Colonic mucosa (tissue), 4 donors: ENCODE results near the gene TMEM54. TPM values are rescaled to one million over a fixed set of nuclear protein-coding genes. Genes with fewer than 3 reads are reported as not detected.

ENCODE experiments used
- DNase-seq: peaks from one replicate; pipeline ENCODE4 v3.0.0-alpha.2; 2020
- H3K27ac ChIP-seq: fragments of 200-600 bp; one replicate; pipeline ENCODE4 v1.8.0; 2021
- H3K27me3 ChIP-seq: fragments of 200-600 bp; one replicate; pipeline ENCODE4 v1.8.0; 2021
- H3K36me3 ChIP-seq: fragments of 200-600 bp; one replicate; pipeline ENCODE4 v1.8.0; 2021
- H3K4me1 ChIP-seq: fragments of 200-600 bp; one replicate; pipeline ENCODE4 v1.8.0; 2021; ENCODE audit warnings: mild to moderate bottlenecking
- H3K4me3 ChIP-seq: fragments of 200-600 bp; one replicate; pipeline ENCODE4 v1.8.0; 2021
- H3K9ac ChIP-seq, 2 donors: one replicate each; pipeline ENCODE4 v1.7.0; 2013; ENCODE audit warnings: control low read depth in 2 of 2, low read depth in 2 of 2, low read length in 2 of 2
- H3K9me3 ChIP-seq: fragments of 200-600 bp; one replicate; pipeline ENCODE4 v1.8.0; 2021
- intact Hi-C: fragments of 100-400 bp; cut with DNase I; formaldehyde crosslinking; loops from one replicate; pipeline ENCODE4 v1.14.1; 2022
- total RNA-seq, 2 donors: library from RNA; stranded (reverse); fragmentation: NEBNext Ultra II Directional in 1 of 2; extraction: Animal tissue kit (Norgen Biotek cat#: 25700) in 1 of 2; gene quantifications; one replicate each; pipeline ENCODE4 v1.2.1, GENCODE V29; 2021
- TF ChIP-seq, protein P1 (sequence below): fragments of 200-600 bp; IDR thresholded peaks from one replicate; pipeline ENCODE4 v1.8.0; 2022; ENCODE audit warnings: antibody characterized with exemption, mild to moderate bottlenecking
- donor health status: healthy.
- donor health status: DM: no; HTN: no; CAD: no.
- donor health status: DM: no; HTN: no; CAD: no.

TMEM54 gene
- total RNA-seq, 2 donors from 2014 or later = 715 to 878 TPM

DNA sequence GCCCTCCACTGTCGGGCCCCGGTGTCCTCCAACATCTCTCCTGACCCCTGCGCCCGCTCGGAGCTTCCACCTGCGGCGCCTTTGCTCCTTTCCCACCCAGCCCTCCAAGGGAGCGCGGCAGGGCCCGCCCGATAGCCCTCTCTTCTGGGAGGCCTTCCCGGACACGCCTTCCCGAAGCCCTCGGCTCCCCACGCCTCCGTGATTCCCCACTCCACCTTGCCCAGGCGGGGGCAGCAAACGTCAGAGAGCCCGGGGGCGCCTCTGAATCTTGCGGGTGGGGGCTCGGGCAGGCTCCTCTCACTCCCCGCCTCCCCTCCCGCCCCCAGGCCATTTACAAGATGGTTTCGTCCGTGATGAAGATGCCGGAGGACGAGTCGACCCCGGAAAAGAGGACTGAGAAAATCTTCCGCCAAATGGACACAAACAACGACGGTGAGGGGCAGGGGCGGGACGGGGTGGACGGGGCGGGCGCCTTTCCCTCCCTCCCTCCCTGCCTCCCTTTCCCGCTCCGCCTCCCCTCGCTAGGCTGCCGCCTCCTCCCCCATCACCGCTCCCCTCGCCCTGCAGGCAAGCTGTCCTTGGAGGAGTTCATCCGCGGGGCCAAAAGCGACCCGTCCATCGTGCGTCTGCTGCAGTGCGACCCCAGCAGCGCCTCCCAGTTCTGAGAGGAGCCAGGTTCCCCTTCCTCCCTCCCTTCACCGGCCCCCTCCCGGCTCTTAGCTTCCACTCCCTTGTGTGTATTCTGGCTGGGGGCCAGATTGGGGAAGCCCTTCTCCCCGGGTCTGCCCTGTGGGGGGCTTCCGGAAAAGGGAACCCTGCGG, 7.8 kb downstream of the TMEM54 start:
- intact Hi-C loops = no loop called here
- DNase-seq = peak; percentile 84

DNA sequence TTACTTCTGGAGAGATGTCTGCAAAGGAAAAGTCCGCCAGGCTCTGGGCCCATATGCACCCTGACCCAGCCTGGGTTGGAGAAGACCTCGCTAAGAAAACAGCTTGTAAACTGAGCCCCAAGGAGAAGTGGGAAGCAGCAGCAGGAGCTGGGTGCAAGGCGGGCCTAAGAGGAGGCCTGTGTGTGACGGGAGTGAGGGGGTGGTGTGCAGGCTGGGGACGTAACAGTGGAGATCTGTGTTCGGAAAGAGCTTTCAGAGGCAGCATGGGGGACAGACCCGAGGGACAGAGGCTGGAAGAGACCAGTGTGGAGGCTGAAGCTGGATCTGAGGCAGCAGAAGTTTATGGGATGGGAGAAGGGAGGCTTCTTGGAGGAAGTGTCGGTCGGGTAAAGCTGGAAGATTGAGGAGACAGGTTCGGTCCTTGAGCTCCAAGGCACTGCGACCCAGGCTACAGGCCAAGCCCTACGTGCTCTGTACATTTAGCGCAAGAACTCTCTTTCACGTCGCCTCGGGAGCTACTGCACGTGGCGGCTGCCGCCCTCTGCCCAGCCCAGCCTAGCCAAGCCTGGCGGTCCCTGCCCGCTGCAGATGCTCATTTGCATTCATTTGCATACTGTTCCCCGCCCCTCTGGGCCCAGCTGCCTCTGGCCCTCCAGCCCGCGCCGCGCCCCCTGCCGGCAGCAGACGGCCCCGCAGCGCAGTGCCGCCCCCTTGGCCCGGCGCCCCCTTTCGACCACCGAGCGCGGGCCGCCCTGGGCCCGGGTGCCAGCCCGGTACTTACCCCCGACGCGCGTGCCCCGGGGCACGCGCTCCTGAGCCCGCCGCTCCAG, 8.6 kb downstream of the TMEM54 start:
- Histone ChIP-seq H3K9ac (peak overlapping the region; percentile 30 to 40), H3K4me1 (no peaks in the 10 kb centered on the region), H3K36me3 (no peaks in the 10 kb centered on the region), H3K27ac (peak overlapping the region; percentile 55), H3K27me3 (no peaks in the 10 kb centered on the region), H3K4me3 (peak overlapping the region; percentile 46), H3K9me3 (no peaks in the 10 kb centered on the region)
- intact Hi-C loops = no loop called here
- TF ChIP-seq, protein P1, sequence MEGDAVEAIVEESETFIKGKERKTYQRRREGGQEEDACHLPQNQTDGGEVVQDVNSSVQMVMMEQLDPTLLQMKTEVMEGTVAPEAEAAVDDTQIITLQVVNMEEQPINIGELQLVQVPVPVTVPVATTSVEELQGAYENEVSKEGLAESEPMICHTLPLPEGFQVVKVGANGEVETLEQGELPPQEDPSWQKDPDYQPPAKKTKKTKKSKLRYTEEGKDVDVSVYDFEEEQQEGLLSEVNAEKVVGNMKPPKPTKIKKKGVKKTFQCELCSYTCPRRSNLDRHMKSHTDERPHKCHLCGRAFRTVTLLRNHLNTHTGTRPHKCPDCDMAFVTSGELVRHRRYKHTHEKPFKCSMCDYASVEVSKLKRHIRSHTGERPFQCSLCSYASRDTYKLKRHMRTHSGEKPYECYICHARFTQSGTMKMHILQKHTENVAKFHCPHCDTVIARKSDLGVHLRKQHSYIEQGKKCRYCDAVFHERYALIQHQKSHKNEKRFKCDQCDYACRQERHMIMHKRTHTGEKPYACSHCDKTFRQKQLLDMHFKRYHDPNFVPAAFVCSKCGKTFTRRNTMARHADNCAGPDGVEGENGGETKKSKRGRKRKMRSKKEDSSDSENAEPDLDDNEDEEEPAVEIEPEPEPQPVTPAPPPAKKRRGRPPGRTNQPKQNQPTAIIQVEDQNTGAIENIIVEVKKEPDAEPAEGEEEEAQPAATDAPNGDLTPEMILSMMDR = peak; percentile 56
- DNase-seq = peak; percentile 54

More for the DNA sequence above, 7.8 kb downstream of the TMEM54 start:
- Histone ChIP-seq H3K36me3 (no peaks in the 10 kb centered on the region), H3K27ac (peak overlapping the region; percentile 55), H3K27me3 (no peaks in the 10 kb centered on the region), H3K9ac (peak overlapping the region; percentile 30 to 43), H3K4me1 (no peaks in the 10 kb centered on the region), H3K4me3 (peak overlapping the region; percentile 46), H3K9me3 (no peaks in the 10 kb centered on the region)
- TF ChIP-seq, protein P1 = peak; percentile 35

DNA sequence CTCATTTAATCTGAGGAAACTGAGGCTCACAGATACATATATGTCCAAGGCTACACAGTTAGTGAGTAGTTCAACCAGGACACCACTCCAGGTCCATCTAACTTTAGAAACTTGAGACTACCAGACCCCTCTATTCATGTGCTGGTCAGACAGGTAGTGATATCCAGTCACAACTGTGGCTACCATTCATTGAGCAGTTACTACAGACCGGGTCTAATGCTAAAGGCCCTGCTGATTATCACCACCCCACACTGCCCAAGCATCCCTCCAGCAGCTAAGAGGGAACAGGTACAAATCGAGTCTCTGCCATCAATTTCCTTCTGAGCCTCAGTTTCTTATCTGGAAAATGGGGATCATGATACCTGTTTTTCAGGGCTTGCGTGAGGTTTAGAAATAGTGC, 9.6 kb downstream of the TMEM54 start:
- Histone ChIP-seq H3K9me3 (no peaks in the 10 kb centered on the region), H3K27ac (no peak overlapping the region), H3K9ac (no peak overlapping the region), H3K4me1 (no peaks in the 10 kb centered on the region), H3K36me3 (no peaks in the 10 kb centered on the region), H3K27me3 (peaks cover 8% of the 10 kb centered on the region), H3K4me3 (no peak overlapping the region)
- TF ChIP-seq, protein P1 = no peak
- intact Hi-C loops = no loop called here
- DNase-seq = no peak

DNA sequence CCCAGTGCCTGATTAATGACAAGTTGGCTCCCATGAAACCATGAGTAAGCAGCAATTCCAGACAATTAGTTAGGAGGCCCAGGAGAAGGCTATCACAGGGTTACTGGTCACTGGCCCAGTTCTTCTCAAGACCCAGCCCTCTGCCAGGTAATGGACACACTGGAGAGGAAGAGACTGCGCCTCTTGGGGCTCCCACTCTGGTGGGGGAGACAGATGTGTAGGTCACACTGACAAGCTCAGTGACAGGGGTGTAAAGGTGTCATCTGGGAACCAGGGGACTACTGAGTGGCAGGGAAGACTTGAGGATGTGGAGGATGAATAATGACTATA, 10.0 kb downstream of the TMEM54 start:
- Histone ChIP-seq H3K4me1 (no peaks in the 10 kb centered on the region), H3K9ac (no peak overlapping the region), H3K4me3 (no peak overlapping the region), H3K36me3 (no peaks in the 10 kb centered on the region), H3K27ac (no peak overlapping the region), H3K27me3 (peaks cover 12% of the 10 kb centered on the region), H3K9me3 (no peaks in the 10 kb centered on the region)
- intact Hi-C loops = no loop called here
- TF ChIP-seq, protein P1 = no peak
- no peak for DNase-seq

DNA sequence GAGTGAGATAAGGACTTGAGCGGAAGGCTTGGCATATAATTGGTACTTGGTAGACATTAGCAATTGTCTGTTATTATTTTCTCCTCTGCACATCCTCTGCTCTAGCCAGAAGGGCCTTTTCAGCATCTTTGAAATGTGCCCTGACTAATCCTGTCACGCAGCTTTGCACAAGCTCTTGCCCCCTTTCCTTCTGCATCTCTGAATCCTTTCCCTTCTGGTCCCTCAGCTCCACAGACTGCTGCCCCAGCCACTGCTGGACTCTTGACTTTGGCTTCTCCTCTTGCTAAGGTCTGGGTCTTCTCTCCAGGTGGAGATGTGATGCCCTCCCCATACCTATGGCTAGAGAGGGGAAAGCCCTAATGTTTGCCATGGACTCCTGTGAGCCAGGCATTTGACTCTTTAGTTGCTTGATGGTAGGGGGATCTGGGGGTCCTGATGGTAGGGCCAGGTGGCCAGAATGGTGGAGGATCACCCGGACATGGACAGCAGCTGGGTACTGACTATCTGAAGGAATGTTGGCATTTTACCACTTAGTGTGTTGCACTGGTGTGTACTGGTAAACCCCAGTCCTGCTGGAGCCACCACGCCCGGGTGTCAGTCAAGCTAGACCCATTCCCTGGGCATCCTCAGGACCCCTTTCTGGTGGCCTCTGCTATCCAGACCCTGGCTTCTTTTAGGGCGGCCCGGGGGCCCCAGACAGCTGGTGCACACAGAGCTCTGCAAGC, 10.5 kb downstream of the TMEM54 start:
- no peak overlapping the region for H3K9ac ChIP-seq
- H3K27me3 ChIP-seq = peaks cover 17% of the 10 kb centered on the region
- no peak overlapping the region for H3K27ac ChIP-seq
- intact Hi-C loops = no loop called here
- no peaks in the 10 kb centered on the region for H3K4me1 ChIP-seq
- DNase-seq = no peak
- no peaks in the 10 kb centered on the region for H3K36me3 ChIP-seq
- no peak overlapping the region for H3K4me3 ChIP-seq
- no peaks in the 10 kb centered on the region for H3K9me3 ChIP-seq
- TF ChIP-seq, protein P1 = no peak
